Endothelial cell (in vitro differentiated cells): Measurements from ENCODE around the gene MTMR3. TPM values are rescaled to one million over a fixed set of nuclear protein-coding genes. Genes with fewer than 3 reads are reported as not detected.

Experiments used
- DNase-seq: peaks from one replicate; pipeline ENCODE4 v3.0.0; 2021; ENCODE audit warnings: low spot score
- H3K27ac Mint-ChIP-seq: one replicate; pipeline ENCODE4 v1.8.0; 2021; ENCODE audit warnings: mixed read lengths, inconsistent platforms; ENCODE audit not compliant: unreplicated experiment
- H3K27me3 Mint-ChIP-seq: one replicate; pipeline ENCODE4 v1.8.0; 2021; ENCODE audit warnings: mild to moderate bottlenecking, moderate library complexity, mixed read lengths, inconsistent platforms; ENCODE audit not compliant: unreplicated experiment
- H3K36me3 Mint-ChIP-seq: one replicate; pipeline ENCODE4 v1.8.0; 2021; ENCODE audit warnings: mild to moderate bottlenecking, low read depth, mixed read lengths, inconsistent platforms; ENCODE audit not compliant: unreplicated experiment
- H3K4me1 Mint-ChIP-seq: one replicate; pipeline ENCODE4 v1.8.0; 2021; ENCODE audit warnings: mild to moderate bottlenecking, mixed read lengths, inconsistent platforms; ENCODE audit not compliant: unreplicated experiment
- H3K4me3 Mint-ChIP-seq: one replicate; pipeline ENCODE4 v1.8.0; 2021; ENCODE audit warnings: mild to moderate bottlenecking, mixed read lengths, inconsistent platforms; ENCODE audit not compliant: unreplicated experiment
- H3K9me3 Mint-ChIP-seq: one replicate; pipeline ENCODE4 v1.8.0; 2021; ENCODE audit warnings: mixed read lengths, inconsistent platforms; ENCODE audit not compliant: unreplicated experiment
- total RNA-seq: library from RNA; stranded (reverse); fragmentation: NEBNext Ultra II Directional; extraction: Animal tissue kit (Norgen Biotek cat#: 25700); gene quantifications from one replicate; pipeline ENCODE4 v1.2.1, GENCODE V29; 2021; ENCODE audit not compliant: unreplicated experiment
- TF ChIP-seq, protein P1 (sequence below): fragments of 200-600 bp; sonication (generic); IDR thresholded peaks from one replicate; pipeline ENCODE4 v1.5.0; 2021; ENCODE audit warnings: antibody characterized with exemption; ENCODE audit not compliant: unreplicated experiment

Gene MTMR3
- total RNA-seq, 1 donor from 2014 or later, result 39.1 TPM

DNA sequence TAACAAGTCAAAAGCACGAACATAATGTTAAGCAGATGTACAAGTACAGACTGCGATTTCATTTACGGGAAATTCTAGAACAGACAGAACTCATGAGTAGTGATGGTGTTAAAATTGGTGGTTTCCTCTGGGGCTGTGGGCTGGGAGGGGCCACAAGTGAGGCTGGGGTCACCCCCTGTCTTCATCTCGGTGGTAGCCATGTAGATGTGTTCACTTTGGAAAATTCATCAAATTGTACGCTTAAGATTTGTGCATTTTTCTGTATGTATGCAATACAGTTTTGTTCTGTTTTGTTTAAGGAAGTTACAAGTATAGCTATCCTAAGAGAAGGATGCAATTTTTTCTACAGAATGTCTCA, 44.4 kb upstream of the MTMR3 start:
- no peaks in the 10 kb centered on the region for H3K9me3 Mint-ChIP-seq
- H3K27me3 Mint-ChIP-seq, result no peaks in the 10 kb centered on the region
- peaks cover 32% of the 10 kb centered on the region for H3K4me1 Mint-ChIP-seq
- peak overlapping the region; percentile 88 for H3K27ac Mint-ChIP-seq
- no peak for DNase-seq
- TF ChIP-seq, protein P1, sequence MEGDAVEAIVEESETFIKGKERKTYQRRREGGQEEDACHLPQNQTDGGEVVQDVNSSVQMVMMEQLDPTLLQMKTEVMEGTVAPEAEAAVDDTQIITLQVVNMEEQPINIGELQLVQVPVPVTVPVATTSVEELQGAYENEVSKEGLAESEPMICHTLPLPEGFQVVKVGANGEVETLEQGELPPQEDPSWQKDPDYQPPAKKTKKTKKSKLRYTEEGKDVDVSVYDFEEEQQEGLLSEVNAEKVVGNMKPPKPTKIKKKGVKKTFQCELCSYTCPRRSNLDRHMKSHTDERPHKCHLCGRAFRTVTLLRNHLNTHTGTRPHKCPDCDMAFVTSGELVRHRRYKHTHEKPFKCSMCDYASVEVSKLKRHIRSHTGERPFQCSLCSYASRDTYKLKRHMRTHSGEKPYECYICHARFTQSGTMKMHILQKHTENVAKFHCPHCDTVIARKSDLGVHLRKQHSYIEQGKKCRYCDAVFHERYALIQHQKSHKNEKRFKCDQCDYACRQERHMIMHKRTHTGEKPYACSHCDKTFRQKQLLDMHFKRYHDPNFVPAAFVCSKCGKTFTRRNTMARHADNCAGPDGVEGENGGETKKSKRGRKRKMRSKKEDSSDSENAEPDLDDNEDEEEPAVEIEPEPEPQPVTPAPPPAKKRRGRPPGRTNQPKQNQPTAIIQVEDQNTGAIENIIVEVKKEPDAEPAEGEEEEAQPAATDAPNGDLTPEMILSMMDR, result no peak
- peaks cover 3% of the 10 kb centered on the region for H3K36me3 Mint-ChIP-seq
- peak overlapping the region; percentile 95 for H3K4me3 Mint-ChIP-seq

DNA sequence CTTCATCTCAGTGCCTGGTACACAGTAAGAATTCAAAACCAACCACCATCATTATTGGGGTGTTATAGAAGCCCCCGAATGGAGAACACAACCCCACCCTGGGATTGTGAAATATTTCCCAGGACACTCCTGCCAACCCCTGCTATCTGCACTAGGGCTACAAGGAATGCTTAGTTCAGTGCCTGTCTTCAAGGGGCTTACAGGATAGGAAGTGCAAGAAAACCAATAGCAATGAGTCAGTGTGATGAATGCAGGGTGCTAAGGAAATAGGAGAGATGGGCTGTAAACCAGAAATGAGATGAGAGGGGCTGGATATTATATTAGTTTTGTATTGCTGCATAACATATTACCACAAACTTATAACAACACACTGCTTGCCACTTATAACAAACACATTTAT, 43.9 kb upstream of the MTMR3 start:
- Mint-ChIP-seq H3K4me3 (no peak overlapping the region), H3K36me3 (peaks cover 2% of the 10 kb centered on the region)

DNA sequence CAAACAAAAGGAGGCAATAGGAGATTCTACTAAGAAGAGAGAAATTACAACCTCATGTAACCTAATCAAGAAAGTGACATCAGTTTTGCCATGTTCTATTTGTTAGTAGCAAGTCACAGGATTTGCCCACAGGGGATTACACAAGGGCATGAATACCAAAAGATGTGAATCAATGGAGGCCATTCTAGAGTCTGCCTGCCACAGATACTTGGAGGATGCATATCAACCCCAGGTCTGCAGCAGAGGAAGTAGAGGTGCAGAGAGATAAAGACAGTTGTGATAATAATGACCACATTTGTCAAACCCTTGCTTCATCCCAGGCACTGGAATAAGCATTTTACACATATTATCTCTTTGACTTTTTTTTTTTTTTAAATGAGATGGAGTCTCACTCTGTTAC, 42.5 kb upstream of the MTMR3 start:
- Mint-ChIP-seq H3K36me3 (no peaks in the 10 kb centered on the region), H3K4me3 (no peak overlapping the region), H3K4me1 (peaks cover 25% of the 10 kb centered on the region), H3K9me3 (no peaks in the 10 kb centered on the region), H3K27me3 (peaks cover 1% of the 10 kb centered on the region), H3K27ac (no peak overlapping the region)
- DNase-seq, result no peak
- TF ChIP-seq, protein P1, result no peak

More for the DNA sequence above, 43.9 kb upstream of the MTMR3 start:
- Mint-ChIP-seq H3K4me1 (peaks cover 30% of the 10 kb centered on the region), H3K27me3 (no peaks in the 10 kb centered on the region), H3K9me3 (no peaks in the 10 kb centered on the region), H3K27ac (no peak overlapping the region)
- TF ChIP-seq, protein P1, result no peak
- DNase-seq, result no peak

- no peak for DNase-seq
- peaks cover 12% of the 10 kb centered on the region for H3K4me1 Mint-ChIP-seq
- H3K4me3 Mint-ChIP-seq, result no peak overlapping the region
- no peaks in the 10 kb centered on the region for H3K36me3 Mint-ChIP-seq
- H3K27me3 Mint-ChIP-seq, result peaks cover 1% of the 10 kb centered on the region
- no peak overlapping the region for H3K27ac Mint-ChIP-seq
- TF ChIP-seq, protein P1, result no peak
- H3K9me3 Mint-ChIP-seq, result no peaks in the 10 kb centered on the region
Measured at GRCh38 chr22:29842172-29842571, 40.8 kb upstream of the MTMR3 start.

- Mint-ChIP-seq H3K27me3 (peaks cover 1% of the 10 kb centered on the region), H3K4me1 (peaks cover 7% of the 10 kb centered on the region), H3K27ac (no peak overlapping the region), H3K9me3 (no peaks in the 10 kb centered on the region), H3K4me3 (no peak overlapping the region), H3K36me3 (no peaks in the 10 kb centered on the region)
- TF ChIP-seq, protein P1, result no peak
- no peak for DNase-seq
Measured at GRCh38 chr22:29842740-29843139, 40.2 kb upstream of the MTMR3 start.
